GM12878 (cell line): ENCODE results near the gene ZMAT3. TPM values are rescaled to one million over a fixed set of nuclear protein-coding genes. Genes with fewer than 3 reads are reported as not detected.

ENCODE experiments used
- ATAC-seq: fragments of 200-7000 bp; cut with Tn5 transposase; 3 replicates; pipeline ENCODE4 v1.9.1; 2020; ENCODE audit warnings: mild to moderate bottlenecking, moderate library complexity
- BruUV-seq: library from RNA; stranded (reverse); fragments of 400-500 nt; replicated peaks from 2 replicates; lab custom pipeline; 2021; lab: Mats Ljungman, UMichigan
- CTCF ChIA-PET: fragments of 300-600 bp; sonication (Branson Sonifier 250); formaldehyde crosslinking; extraction: SDS; loops from one replicate; lab custom pipeline; 2021; ENCODE audit warnings: inconsistent platforms; lab: Yijun Ruan, JAX
- POLR2A ChIA-PET: fragments of 350-600 bp; formaldehyde crosslinking; extraction: SDS; loops from one replicate; lab custom pipeline; 2021; ENCODE audit warnings: inconsistent platforms; lab: Charles Lee
- RAD21 ChIA-PET: fragments of 300-600 bp; sonication (Branson Sonifier 250); formaldehyde crosslinking; loops from one replicate; lab custom pipeline; 2023; ENCODE audit warnings: antibody characterized with exemption; ENCODE audit not compliant: unreplicated experiment; lab: Charles Lee
- SMC1A ChIA-PET: fragments of 300-600 bp; sonication (Branson Sonifier 250); formaldehyde crosslinking; loops from one replicate; lab custom pipeline; 2023; ENCODE audit not compliant: unreplicated experiment, uncharacterized antibody; lab: Charles Lee
- DNase-seq: peaks from one replicate; pipeline ENCODE4 v3.0.0-alpha.2; 2011; ENCODE audit warnings: low read depth, low spot score
- FAIRE-seq: peaks from 3 replicates; lab custom pipeline; 2011; peaks lifted over from hg19 to GRCh38; lab: Jason Lieb, UNC
- H2AFZ ChIP-seq: 2 replicates; pipeline ENCODE4 v1.6.0; 2011; ENCODE audit warnings: low read depth, low read length, control low read depth; ENCODE audit not compliant: control insufficient read depth
- H3K27ac ChIP-seq: 2 replicates; pipeline ENCODE4 v1.5.1; 2011; ENCODE audit warnings: control low read depth; ENCODE audit not compliant: control insufficient read depth, insufficient read depth
- H3K27me3 ChIP-seq, 2 experiments: replicated peaks in 1 of 2; 2 replicates each; pipeline versions ENCODE4 v1.6.0 to v1.6.1; 2011; ENCODE audit warnings: low read length in 1 of 2; ENCODE audit not compliant: control insufficient read depth in 2 of 2, insufficient read depth in 2 of 2
- H3K36me3 ChIP-seq, 2 experiments: 2 replicates each; pipeline ENCODE4 v1.5.1; 2011; ENCODE audit warnings: low read length in 1 of 2; ENCODE audit not compliant: control insufficient read depth in 2 of 2, insufficient read depth in 2 of 2
- H3K4me1 ChIP-seq: 2 replicates; pipeline ENCODE4 v1.6.1; 2011; ENCODE audit warnings: mild to moderate bottlenecking, low read length, moderate library complexity, mixed read lengths; ENCODE audit not compliant: control insufficient read depth, insufficient read depth
- H3K4me2 ChIP-seq: 2 replicates; pipeline ENCODE4 v1.6.0; 2011; ENCODE audit warnings: control low read depth; ENCODE audit not compliant: control insufficient read depth, insufficient read depth
- H3K4me3 ChIP-seq: fragments of 200-600 bp; sonication (generic); 2 replicates; pipeline ENCODE4 v1.5.1; 2016
- H3K79me2 ChIP-seq: 2 replicates; pipeline ENCODE4 v1.6.0; 2011; ENCODE audit warnings: low read length; ENCODE audit not compliant: control insufficient read depth, insufficient read depth
- H3K9ac ChIP-seq: 2 replicates; pipeline ENCODE4 v1.8.0; 2011; ENCODE audit warnings: low read length, control low read depth, mixed read lengths; ENCODE audit not compliant: control insufficient read depth, insufficient read depth
- H3K9me3 ChIP-seq: replicated peaks from 3 replicates; pipeline ENCODE4 v1.5.1; 2011; ENCODE audit warnings: mild to moderate bottlenecking, low read length; ENCODE audit not compliant: control insufficient read depth, insufficient read depth
- H4K20me1 ChIP-seq: 2 replicates; pipeline ENCODE4 v1.6.0; 2011; ENCODE audit not compliant: control insufficient read depth, insufficient read depth
- CBFB ChIP-seq: IDR thresholded peaks from 2 replicates; pipeline ENCODE4 v1.6.1; 2016; ENCODE audit warnings: antibody characterized with exemption, low read depth
- CBX3 ChIP-seq: fragments of 200-600 bp; sonication (generic); IDR thresholded peaks from 2 replicates; pipeline ENCODE4 v1.6.1; 2016; ENCODE audit warnings: low read depth, borderline replicate concordance
- CREM ChIP-seq: IDR thresholded peaks from 2 replicates; pipeline ENCODE4 v1.6.1; 2014; ENCODE audit warnings: antibody characterized with exemption, low read depth
- EP300 ChIP-seq, 2 experiments: fragments of 150-350 bp in 1 of 2; IDR thresholded peaks; 2 replicates each; pipeline ENCODE4 v1.6.1; 2011 to 2012; ENCODE audit warnings: low read depth in 2 of 2, low read length in 2 of 2, borderline replicate concordance in 1 of 2, improper control_type of control experiment in 1 of 2, inconsistent platforms in 1 of 2; ENCODE audit not compliant: control insufficient read depth in 1 of 2
- KAT2A ChIP-seq: conservative IDR thresholded peaks from 2 replicates; pipeline ENCODE4 v1.6.1; 2011; ENCODE audit warnings: low read depth, low read length; ENCODE audit not compliant: control insufficient read depth
- NR2C2 ChIP-seq: IDR thresholded peaks from 2 replicates; pipeline ENCODE4 v1.6.1; 2011; ENCODE audit warnings: borderline replicate concordance, low read depth; ENCODE audit not compliant: control insufficient read depth, insufficient read length
- RCOR1 ChIP-seq: conservative IDR thresholded peaks from 2 replicates; pipeline ENCODE4 v1.6.1; 2012; ENCODE audit warnings: low read depth, low read length, improper control_type of control experiment
- SMC3 ChIP-seq: IDR thresholded peaks from 2 replicates; pipeline ENCODE4 v1.6.1; 2011; ENCODE audit warnings: low read length, improper control_type of control experiment, borderline replicate concordance
- ZNF384 ChIP-seq: IDR thresholded peaks from 2 replicates; pipeline ENCODE4 v1.6.1; 2012; ENCODE audit warnings: low read depth, mild to moderate bottlenecking, low read length, improper control_type of control experiment, borderline replicate concordance
- WGBS: methylation state at CpG from one replicate; pipeline ENCODE4 v1.1.6; 2016; ENCODE audit warnings: low lambda C conversion rate; ENCODE audit not compliant: insufficient replicate concordance, insufficient coverage; ENCODE audit errors: missing lambda C conversion rate; 5-methylcytosine and 5-hydroxymethylcytosine counted together
- in situ Hi-C: fragments of 300-500 bp; cut with MboI; formaldehyde crosslinking; loops from 9 replicates; pipeline ENCODE4 v1.14.3; 2018; ENCODE audit warnings: mixed read lengths
- intact Hi-C: fragments of 100-400 bp; cut with micrococcal nuclease; formaldehyde crosslinking; loops from one replicate; pipeline ENCODE4 v1.14.2; 2022; ENCODE audit not compliant: unreplicated experiment
- polyA plus RNA-seq, 11 experiments: library from polyadenylated mRNA; depleted of rRNA in 4 of 11; unstranded in 6 of 11; stranded (reverse) in 5 of 11; fragments of >200 nt; fragmentation: Nextera tagmentation in 4 of 11; fragmentation: Illumina TruSeq in 1 of 11; extraction: Ambion mirVana in 4 of 11; extraction: Trizol in 1 of 11; gene quantifications; 1 replicate in 1 of 11; 2 replicates in 10 of 11; pipeline versions ENCODE4 v1.2.1 to v1.2.3, GENCODE V29; 2011 to 2016; ENCODE audit warnings: inconsistent platforms in 2 of 11, missing spikeins in 2 of 11, low read depth in 1 of 11
- total RNA-seq, 4 experiments: library from RNA; depleted of rRNA in 3 of 4; stranded (reverse); fragments of >200 nt in 3 of 4; fragmentation: Illumina TruSeq in 1 of 4; extraction: Trizol in 1 of 4; gene quantifications; 2 replicates each; pipeline versions ENCODE4 v1.2.1 to v1.2.3, GENCODE V29; 2013 to 2021
- TF ChIP-seq, protein P1 (sequence below): fragments of 450-650 bp; IDR thresholded peaks from 2 replicates; pipeline ENCODE4 v1.6.1; 2017; ENCODE audit warnings: mild to moderate bottlenecking, low read depth, inconsistent platforms; ENCODE audit not compliant: poor library complexity, severe bottlenecking
- TF ChIP-seq, protein P2 (sequence below): fragments of 450-650 bp; IDR thresholded peaks from 2 replicates; pipeline ENCODE4 v1.6.1; 2016; ENCODE audit warnings: mild to moderate bottlenecking
- TF ChIP-seq, protein P3 (sequence below): fragments of 450-650 bp; formaldehyde crosslinking; IDR thresholded peaks from 2 replicates; pipeline ENCODE4 v1.4.0; 2022; ENCODE audit warnings: mild to moderate bottlenecking, moderate library complexity
- TF ChIP-seq, protein P4 (sequence below): IDR thresholded peaks from 2 replicates; pipeline ENCODE4 v1.6.1; 2011; ENCODE audit warnings: low read depth, mild to moderate bottlenecking, low read length, moderate library complexity, borderline replicate concordance; ENCODE audit errors: extremely low read depth

Gene ZMAT3
- total and polyA plus RNA-seq, 10 of the 15 experiments (the other 5 are each of a cell fraction or from before 2014, with no cell fraction given): 6.2 to 55.9 (median 25.8) TPM

DNA sequence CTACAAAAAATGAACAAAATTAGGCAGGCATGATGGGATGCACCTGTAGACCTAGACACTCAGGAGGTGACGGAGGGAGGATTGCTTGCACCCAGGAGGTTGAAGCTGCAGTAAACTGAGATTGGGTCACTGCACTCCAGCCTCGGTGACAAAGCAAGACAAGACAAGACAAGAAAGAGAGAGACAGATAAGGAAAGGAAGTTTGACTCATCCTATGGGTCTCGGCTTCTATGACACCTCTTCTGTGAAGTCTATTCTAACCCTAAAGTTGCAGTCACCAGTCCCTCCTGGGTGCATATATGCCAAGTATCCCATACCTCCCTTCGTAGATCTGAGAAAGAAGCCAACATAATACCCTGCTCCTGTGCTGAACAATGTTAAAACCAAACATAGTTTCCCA, 7.9 kb upstream of the ZMAT3 start:
- no peak overlapping the region for H3K4me3 ChIP-seq
- H2AFZ ChIP-seq: no peak overlapping the region
- no peak overlapping the region for H3K4me2 ChIP-seq
- FAIRE-seq: no peak
- H3K36me3 ChIP-seq: no peaks in the 10 kb centered on the region
- no peak for ATAC-seq
- RAD21 ChIA-PET: no interaction called here
- in situ Hi-C loops (no loop called here), intact Hi-C loops (loop anchor here (10.0 kb wide), 1 partner anchor 645 kb away; no protein-coding TSS in a partner anchor)
- 55% methylated on average over 4 of the region's 4 CpGs for WGBS
- H3K4me1 ChIP-seq: peaks cover 14% of the 10 kb centered on the region
- POLR2A ChIA-PET: no interaction called here
- CTCF ChIA-PET: interaction anchor here (1.0 kb wide), 1 partner anchor 20 kb away, joined by 5 read pairs; no protein-coding TSS in a partner anchor
- no peaks in the 10 kb centered on the region for H3K79me2 ChIP-seq
- H3K27me3 ChIP-seq: no peaks in the 10 kb centered on the region
- SMC1A ChIA-PET: no interaction called here
- no peak overlapping the region for H3K27ac ChIP-seq
- DNase-seq: no peak
- no TSS peak for BruUV-seq
- H3K9ac ChIP-seq: no peak overlapping the region
- TF ChIP-seq KAT2A (no peak), NR2C2 (no peak), EP300 (IDR thresholded peaks at IDR 0.05; ENCODE audit: borderline replicate concordance in 1 of 2, control insufficient read depth in 1 of 2, low read depth in 2 of 2, low read length in 2 of 2) (no peak), CBX3 (no peak), SMC3 (no peak), ZNF384 (no peak), CREM (no peak), RCOR1 (no peak), CBFB (no peak)
- TF ChIP-seq, protein P1, sequence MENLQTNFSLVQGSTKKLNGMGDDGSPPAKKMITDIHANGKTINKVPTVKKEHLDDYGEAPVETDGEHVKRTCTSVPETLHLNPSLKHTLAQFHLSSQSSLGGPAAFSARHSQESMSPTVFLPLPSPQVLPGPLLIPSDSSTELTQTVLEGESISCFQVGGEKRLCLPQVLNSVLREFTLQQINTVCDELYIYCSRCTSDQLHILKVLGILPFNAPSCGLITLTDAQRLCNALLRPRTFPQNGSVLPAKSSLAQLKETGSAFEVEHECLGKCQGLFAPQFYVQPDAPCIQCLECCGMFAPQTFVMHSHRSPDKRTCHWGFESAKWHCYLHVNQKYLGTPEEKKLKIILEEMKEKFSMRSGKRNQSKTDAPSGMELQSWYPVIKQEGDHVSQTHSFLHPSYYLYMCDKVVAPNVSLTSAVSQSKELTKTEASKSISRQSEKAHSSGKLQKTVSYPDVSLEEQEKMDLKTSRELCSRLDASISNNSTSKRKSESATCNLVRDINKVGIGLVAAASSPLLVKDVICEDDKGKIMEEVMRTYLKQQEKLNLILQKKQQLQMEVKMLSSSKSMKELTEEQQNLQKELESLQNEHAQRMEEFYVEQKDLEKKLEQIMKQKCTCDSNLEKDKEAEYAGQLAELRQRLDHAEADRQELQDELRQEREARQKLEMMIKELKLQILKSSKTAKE: no peak
- TF ChIP-seq, protein P2, sequence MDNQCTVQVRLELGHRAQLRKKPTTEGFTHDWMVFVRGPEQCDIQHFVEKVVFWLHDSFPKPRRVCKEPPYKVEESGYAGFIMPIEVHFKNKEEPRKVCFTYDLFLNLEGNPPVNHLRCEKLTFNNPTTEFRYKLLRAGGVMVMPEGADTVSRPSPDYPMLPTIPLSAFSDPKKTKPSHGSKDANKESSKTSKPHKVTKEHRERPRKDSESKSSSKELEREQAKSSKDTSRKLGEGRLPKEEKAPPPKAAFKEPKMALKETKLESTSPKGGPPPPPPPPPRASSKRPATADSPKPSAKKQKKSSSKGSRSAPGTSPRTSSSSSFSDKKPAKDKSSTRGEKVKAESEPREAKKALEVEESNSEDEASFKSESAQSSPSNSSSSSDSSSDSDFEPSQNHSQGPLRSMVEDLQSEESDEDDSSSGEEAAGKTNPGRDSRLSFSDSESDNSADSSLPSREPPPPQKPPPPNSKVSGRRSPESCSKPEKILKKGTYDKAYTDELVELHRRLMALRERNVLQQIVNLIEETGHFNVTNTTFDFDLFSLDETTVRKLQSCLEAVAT: no peak
- TF ChIP-seq, protein P3, sequence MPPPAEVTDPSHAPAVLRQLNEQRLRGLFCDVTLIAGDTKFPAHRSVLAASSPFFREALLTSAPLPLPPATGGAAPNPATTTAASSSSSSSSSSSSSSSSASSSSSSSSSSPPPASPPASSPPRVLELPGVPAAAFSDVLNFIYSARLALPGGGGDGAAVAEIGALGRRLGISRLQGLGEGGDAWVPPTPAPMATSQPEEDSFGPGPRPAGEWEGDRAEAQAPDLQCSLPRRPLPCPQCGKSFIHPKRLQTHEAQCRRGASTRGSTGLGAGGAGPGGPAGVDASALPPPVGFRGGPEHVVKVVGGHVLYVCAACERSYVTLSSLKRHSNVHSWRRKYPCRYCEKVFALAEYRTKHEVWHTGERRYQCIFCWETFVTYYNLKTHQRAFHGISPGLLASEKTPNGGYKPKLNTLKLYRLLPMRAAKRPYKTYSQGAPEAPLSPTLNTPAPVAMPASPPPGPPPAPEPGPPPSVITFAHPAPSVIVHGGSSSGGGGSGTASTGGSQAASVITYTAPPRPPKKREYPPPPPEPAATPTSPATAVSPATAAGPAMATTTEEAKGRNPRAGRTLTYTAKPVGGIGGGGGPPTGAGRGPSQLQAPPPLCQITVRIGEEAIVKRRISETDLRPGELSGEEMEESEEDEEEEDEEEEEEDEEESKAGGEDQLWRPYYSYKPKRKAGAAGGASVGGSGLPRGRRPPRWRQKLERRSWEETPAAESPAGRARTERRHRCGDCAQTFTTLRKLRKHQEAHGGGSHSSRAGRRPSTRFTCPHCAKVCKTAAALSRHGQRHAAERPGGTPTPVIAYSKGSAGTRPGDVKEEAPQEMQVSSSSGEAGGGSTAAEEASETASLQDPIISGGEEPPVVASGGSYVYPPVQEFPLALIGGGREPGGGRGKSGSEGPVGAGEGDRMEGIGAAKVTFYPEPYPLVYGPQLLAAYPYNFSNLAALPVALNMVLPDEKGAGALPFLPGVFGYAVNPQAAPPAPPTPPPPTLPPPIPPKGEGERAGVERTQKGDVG (CRISPR knock-in tag): no peak
- TF ChIP-seq, protein P4, sequence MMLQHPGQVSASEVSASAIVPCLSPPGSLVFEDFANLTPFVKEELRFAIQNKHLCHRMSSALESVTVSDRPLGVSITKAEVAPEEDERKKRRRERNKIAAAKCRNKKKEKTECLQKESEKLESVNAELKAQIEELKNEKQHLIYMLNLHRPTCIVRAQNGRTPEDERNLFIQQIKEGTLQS: no peak
- no peaks in the 10 kb centered on the region for H3K9me3 ChIP-seq
- H4K20me1 ChIP-seq: no peaks in the 10 kb centered on the region
